ENCODE measurements around the gene NKAPD1.
"Not testable (repeated sequence)": the region's sequence is repeated elsewhere in the genome, so short reads cannot be mapped to it uniquely, and the experiment has no call there.

The NKAPD1 gene

GRCh38 chr11:112057170-112057569 is 16.9 kb upstream of the NKAPD1 start:
- TF ChIP-seq, protein P1, sequence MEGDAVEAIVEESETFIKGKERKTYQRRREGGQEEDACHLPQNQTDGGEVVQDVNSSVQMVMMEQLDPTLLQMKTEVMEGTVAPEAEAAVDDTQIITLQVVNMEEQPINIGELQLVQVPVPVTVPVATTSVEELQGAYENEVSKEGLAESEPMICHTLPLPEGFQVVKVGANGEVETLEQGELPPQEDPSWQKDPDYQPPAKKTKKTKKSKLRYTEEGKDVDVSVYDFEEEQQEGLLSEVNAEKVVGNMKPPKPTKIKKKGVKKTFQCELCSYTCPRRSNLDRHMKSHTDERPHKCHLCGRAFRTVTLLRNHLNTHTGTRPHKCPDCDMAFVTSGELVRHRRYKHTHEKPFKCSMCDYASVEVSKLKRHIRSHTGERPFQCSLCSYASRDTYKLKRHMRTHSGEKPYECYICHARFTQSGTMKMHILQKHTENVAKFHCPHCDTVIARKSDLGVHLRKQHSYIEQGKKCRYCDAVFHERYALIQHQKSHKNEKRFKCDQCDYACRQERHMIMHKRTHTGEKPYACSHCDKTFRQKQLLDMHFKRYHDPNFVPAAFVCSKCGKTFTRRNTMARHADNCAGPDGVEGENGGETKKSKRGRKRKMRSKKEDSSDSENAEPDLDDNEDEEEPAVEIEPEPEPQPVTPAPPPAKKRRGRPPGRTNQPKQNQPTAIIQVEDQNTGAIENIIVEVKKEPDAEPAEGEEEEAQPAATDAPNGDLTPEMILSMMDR (IDR thresholded peaks at IDR 0.05; ENCODE audit: extremely low read depth, missing control alignments): no peak

DNA sequence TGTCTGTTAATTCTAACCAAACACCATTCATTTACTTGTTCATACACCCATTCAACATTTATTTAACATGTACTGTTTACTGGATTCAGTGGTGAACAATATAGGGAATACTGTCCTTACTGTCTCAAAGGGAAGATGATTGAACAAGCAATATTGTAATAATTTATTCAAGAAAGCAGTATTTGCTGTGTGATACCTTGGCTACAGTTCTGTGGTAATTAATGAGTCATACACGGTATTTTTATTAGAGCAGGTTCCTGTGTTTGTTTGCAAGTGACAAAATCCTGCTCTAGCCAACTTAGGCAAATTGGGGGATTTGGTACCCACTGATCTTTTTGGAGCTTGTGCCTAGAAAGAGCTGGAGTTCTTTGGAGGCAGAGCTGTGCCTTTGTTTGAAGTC is 16.0 kb upstream of the NKAPD1 start:
- TF ChIP-seq, protein P1 (IDR thresholded peaks at IDR 0.05; ENCODE audit: extremely low read depth, missing control alignments): no peak
- no peak for DNase-seq (ENCODE audit: low spot score)

More at GRCh38 chr11:112057170-112057569, 16.9 kb upstream of the NKAPD1 start:
- DNase-seq (ENCODE audit: low spot score): no peak

- TF ChIP-seq, protein P1 (IDR thresholded peaks at IDR 0.05; ENCODE audit: extremely low read depth, missing control alignments): no peak
- DNase-seq (ENCODE audit: low spot score): no peak
Observed at GRCh38 chr11:112062923-112063322, 11.2 kb upstream of the NKAPD1 start.

DNA sequence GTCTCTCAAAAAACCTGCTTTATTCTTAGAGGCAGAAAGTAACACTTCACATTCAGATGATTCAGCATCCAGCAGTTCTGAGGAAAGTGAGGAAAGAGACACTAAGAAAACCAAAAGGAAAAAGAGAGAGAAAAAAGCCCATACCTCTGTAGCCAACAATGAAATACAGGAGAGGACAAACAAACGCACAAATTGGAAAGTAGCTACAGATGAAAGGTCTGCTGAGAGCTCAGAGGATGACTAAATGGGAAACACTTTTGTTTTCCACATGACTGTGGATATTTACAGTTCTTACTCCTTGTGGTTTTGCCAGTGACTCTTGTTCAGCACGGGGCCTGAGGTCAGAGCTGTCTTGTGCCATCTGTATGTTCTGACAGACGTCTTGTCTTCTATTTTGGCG is 8.6 kb downstream of the NKAPD1 start:
- DNase-seq (ENCODE audit: low spot score): no peak
- TF ChIP-seq, protein P1 (IDR thresholded peaks at IDR 0.05; ENCODE audit: extremely low read depth, missing control alignments): no peak

GRCh38 chr11:112085822-112086421 is 11.8 kb downstream of the NKAPD1 start:
- peak; percentile 44 for DNase-seq (ENCODE audit: low spot score)
- TF ChIP-seq, protein P1 (IDR thresholded peaks at IDR 0.05; ENCODE audit: extremely low read depth, missing control alignments): no peak

DNA sequence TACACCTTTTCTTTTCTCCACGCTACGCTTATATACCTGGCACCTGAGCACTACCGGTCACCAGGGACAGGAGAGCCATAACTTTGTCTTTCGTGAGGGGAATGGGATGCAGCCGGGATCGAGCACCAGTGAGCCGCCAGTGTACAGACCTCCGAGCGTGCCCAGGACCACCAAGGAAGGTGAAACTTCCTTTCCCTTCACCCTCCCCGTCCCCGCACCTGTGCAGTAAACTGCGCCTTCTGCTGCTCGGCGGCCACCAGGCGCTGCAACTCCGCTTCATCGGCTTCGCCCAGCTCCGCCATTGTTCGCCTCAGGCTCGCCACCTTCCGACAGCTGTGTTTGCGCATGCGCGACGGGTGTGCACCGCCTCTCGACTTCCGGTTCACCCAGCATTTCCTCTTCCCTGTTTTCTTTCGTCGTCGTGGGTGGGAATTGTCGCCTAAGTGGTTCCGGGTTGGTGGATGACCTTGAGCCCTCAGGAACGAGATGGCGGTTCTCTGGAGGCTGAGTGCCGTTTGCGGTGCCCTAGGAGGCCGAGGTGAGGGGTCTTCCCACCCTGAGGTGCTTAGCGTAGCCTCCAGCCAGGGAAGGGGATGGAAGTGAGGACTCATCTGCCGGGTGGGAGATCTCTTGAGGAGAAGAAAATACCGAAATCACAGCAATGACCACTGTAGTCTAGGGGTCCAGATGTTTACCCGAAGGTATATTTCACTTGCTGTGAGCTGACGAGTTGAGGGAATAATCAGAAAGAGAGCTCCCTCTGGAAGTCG is 12.5 kb downstream of the NKAPD1 start, which contains the start of the genes SDHD and TIMM8B:
Gene SDHD, plus strand, starts transcription at position 452 of the 770 bp plus-strand sequence. Its CDS starts 35 bp downstream, at position 487.
Gene TIMM8B, minus strand, starts transcription at position 335 of the 770 bp plus-strand sequence. Its CDS starts 33 bp downstream, at position 302.
- peak; percentile 90 for DNase-seq (ENCODE audit: low spot score)
- TF ChIP-seq, protein P1 (IDR thresholded peaks at IDR 0.05; ENCODE audit: extremely low read depth, missing control alignments): no peak

DNA sequence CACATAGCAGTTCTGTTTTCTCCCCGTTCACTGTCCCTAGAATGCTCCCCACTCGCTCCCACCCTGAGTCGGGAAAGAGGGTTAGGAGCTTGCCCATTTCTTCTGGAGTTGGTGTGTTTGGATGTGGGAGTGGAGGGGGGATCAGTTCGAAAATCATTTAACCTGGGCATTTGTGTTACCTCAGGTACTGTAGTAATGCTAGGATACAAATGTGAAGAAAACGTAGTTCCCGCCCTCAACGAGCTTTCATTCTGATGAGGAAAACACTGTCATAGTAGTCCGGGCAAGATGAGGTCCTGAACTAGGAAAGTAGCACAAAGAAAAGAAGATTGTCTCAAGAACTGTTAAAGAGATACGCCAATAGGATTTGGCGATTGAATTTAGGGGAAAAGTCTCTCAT is 13.1 kb downstream of the NKAPD1 start:
- no peak for DNase-seq (ENCODE audit: low spot score)
- TF ChIP-seq, protein P1 (IDR thresholded peaks at IDR 0.05; ENCODE audit: extremely low read depth, missing control alignments): no peak

DNA sequence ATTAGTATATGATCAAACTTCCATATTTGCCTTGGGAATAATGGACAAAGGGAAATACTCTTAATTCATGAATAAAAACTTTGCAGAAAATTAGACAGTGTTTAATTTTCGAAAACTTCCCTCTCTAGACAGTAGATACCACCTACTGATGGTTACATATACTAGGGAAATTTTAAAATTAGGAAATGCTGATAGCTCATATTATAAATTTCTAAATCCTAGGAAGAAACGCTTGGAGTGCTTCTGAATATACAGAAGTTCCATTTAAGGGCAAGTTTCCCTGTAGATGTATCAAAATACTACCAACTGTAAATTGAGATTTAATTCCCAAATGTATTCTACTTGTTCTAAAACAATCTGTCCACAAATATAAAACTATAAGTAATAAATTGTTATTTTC is 21.2 kb downstream of the NKAPD1 start:
- DNase-seq (ENCODE audit: low spot score): not testable (repeated sequence)

All from GM20000 (cell line).